GM23338 (cell line): Measurements from ENCODE around the gene MYO6.

ENCODE experiments used
- CREB1 ChIP-seq: fragments of 250-450 bp; sonication (Bioruptor Pico); IDR thresholded peaks from 2 replicates; pipeline ENCODE4 v1.5.0; 2020; ENCODE audit warnings: low read depth, mild to moderate bottlenecking, moderate library complexity
- CTCF ChIP-seq, 2 experiments: fragments of 200-600 bp in 1 of 2; sonication (generic) in 1 of 2; conservative IDR thresholded peaks; 2 replicates each; pipeline versions ENCODE4 v1.5.1 to v1.6.1; 2016 to 2017; ENCODE audit warnings: antibody characterized with exemption in 2 of 2, low read depth in 2 of 2, mild to moderate bottlenecking in 2 of 2, moderate library complexity in 1 of 2
- ETS1 ChIP-seq: IDR thresholded peaks from 2 replicates; pipeline ENCODE4 v1.6.1; 2016; ENCODE audit warnings: antibody characterized with exemption
- EZH2 ChIP-seq: fragments of 200-600 bp; sonication (generic); IDR thresholded peaks from one replicate; pipeline ENCODE4 v1.8.0; 2017; ENCODE audit warnings: antibody characterized with exemption, mild to moderate bottlenecking, low read depth; ENCODE audit not compliant: unreplicated experiment
- EZH2phosphoT487 ChIP-seq: fragments of 200-600 bp; sonication (generic); IDR thresholded peaks from one replicate; pipeline ENCODE4 v1.8.1; 2018; ENCODE audit warnings: antibody characterized with exemption; ENCODE audit not compliant: unreplicated experiment
- JUNB ChIP-seq: IDR thresholded peaks from one replicate; pipeline ENCODE4 v1.6.1; 2016; ENCODE audit warnings: antibody characterized with exemption; ENCODE audit not compliant: unreplicated experiment
- NANOG ChIP-seq: IDR thresholded peaks from 2 replicates; pipeline ENCODE4 v1.6.1; 2016; ENCODE audit warnings: antibody characterized with exemption, borderline replicate concordance
- POLR2AphosphoS5 ChIP-seq: IDR thresholded peaks from 2 replicates; pipeline ENCODE4 v1.6.1; 2016; ENCODE audit warnings: antibody characterized with exemption, low read depth
- REST ChIP-seq: IDR thresholded peaks from one replicate; pipeline ENCODE4 v1.6.1; 2018; ENCODE audit warnings: antibody characterized with exemption; ENCODE audit not compliant: unreplicated experiment
- STAT1 ChIP-seq: IDR thresholded peaks from one replicate; pipeline ENCODE4 v1.6.1; 2016; ENCODE audit warnings: antibody characterized with exemption; ENCODE audit not compliant: unreplicated experiment
- ZNF114 ChIP-seq: fragments of 250-450 bp; sonication (Bioruptor Pico); IDR thresholded peaks from 2 replicates; pipeline ENCODE4 v1.5.0; 2020; ENCODE audit warnings: mild to moderate bottlenecking, moderate library complexity
- ZNF331 ChIP-seq: fragments of 250-450 bp; sonication (Bioruptor Pico); IDR thresholded peaks from 2 replicates; pipeline ENCODE4 v1.5.0; 2020; ENCODE audit warnings: low read depth, mild to moderate bottlenecking, moderate library complexity
- ZNF462 ChIP-seq: fragments of 250-450 bp; sonication (Bioruptor Pico); IDR thresholded peaks from 2 replicates; pipeline ENCODE4 v1.5.0; 2020; ENCODE audit warnings: mild to moderate bottlenecking, moderate library complexity

- TF ChIP-seq CTCF (conservative IDR thresholded peaks at IDR 0.05; ENCODE audit: low read depth in 2 of 2), result no peak
- no peak for TF ChIP-seq POLR2AphosphoS5
- no peak for TF ChIP-seq JUNB
- TF ChIP-seq REST, result no peak
- TF ChIP-seq EZH2phosphoT487, result no peak
- TF ChIP-seq EZH2, result no peak
- TF ChIP-seq CREB1 (CRISPR knock-in tag), result no peak
- TF ChIP-seq STAT1, result no peak
- TF ChIP-seq ETS1, result no peak
- no peak for TF ChIP-seq NANOG
- no peak for TF ChIP-seq ZNF114 (CRISPR knock-in tag)
- TF ChIP-seq ZNF331 (CRISPR knock-in tag), result no peak
- TF ChIP-seq ZNF462 (CRISPR knock-in tag), result no peak
Measured at GRCh38 chr6:75770844-75771243, 21.8 kb downstream of the MYO6 start.
